ENCODE measurements around the gene CCND1.

CCND1 gene

DNA sequence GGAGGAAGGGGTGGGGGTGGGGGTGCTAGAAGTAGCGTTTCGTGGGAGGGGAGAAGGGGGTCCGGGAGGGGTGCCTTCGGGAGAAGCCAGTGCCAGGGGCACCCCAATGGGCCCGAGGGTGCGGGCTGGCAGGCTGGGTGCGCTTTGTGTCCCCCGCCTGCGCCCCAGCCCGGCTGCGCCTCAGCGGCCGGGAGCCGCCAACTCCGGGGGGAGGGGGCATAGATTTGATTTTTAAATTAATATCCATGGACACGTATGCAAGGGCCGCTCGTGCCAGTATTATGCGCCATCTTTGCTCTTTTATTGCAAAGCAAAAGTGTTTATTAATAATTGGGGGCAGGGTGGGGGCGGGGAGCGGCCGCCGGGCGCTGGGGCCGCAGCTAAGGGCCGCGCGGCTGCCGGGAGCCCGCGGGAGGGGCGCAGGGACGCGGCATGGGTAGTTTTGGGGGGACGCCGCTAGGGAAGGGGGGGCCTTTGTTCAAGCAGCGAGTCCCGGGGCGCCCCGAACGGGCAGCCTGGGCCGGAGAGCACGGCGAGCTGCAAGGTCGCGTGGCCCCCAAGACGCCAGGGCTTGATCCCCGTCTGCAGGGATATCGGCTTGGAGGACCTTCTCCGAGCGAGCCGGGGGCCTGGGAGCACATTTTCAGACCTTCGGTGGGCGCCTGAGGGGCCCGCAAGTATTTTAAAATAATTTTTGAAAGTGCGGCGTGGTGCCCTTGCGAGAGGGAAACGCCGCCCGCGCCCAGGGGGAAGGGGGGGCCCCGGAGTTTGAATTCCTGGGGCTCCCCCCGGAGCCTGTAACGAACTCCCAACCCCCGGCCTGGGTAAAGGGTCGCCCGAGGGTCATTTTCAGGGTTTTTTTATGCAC is 959 bp downstream of the CCND1 start:
- TF ChIP-seq ZNF274 (IDR thresholded peaks at IDR 0.05; ENCODE audit: low read depth, low read length), result no peak
- H3K4me3 ChIP-seq (ENCODE audit: low read length), result peak overlapping the region; percentile 54

DNA sequence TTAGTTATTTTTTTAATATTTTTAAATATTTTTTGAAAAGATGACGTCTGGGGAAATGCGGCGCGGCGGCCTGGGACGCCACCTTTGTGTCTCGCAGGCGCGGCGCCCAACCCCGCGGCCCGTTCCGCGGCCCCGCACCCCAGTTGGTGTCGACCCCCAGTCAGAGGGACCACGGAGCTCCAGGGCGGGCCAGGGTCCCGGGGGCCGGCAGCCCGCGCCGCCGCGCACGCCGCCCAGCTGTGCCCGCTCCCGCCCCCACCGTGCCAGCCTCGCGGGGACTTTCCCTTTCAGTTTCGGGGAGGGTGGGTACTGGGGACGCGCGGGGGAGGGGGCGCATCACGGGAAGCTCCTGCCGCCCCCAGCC is 1.6 kb downstream of the CCND1 start:
- no peak for TF ChIP-seq ZNF274 (IDR thresholded peaks at IDR 0.05; ENCODE audit: low read depth, low read length)
- H3K4me3 ChIP-seq (ENCODE audit: low read length), result peak overlapping the region; percentile 54

DNA sequence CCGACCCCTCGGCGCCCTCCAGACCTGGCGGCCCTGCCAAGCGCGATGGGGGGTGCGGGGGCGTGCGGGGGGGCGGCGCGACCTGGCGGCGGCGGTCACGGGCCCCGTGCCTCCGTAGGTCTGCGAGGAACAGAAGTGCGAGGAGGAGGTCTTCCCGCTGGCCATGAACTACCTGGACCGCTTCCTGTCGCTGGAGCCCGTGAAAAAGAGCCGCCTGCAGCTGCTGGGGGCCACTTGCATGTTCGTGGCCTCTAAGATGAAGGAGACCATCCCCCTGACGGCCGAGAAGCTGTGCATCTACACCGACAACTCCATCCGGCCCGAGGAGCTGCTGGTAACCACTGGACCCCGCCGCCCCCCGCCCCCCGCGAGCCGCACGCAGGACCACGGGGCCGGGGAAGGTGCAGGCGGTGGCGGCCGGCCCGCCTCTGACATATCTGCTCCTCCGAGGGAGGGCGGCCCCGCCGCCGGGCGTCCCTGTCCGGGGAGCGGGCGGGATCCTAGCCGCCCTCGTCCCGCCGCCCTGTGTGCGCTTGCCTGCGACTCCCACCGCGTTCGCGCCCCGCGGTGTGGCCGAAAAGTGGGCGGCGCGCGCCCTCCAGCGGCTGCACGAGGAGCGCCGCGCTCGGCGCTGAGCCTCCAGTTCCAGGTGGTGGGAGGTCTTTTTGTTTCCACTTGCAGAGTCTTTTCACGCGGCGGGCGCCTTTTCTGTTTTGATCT is 2.1 kb downstream of the CCND1 start:
- TF ChIP-seq ZNF274 (IDR thresholded peaks at IDR 0.05; ENCODE audit: low read depth, low read length), result no peak
- peak overlapping the region; percentile 54; the same call in 1 of the 2 replicates for H3K4me3 ChIP-seq (ENCODE audit: low read length)

DNA sequence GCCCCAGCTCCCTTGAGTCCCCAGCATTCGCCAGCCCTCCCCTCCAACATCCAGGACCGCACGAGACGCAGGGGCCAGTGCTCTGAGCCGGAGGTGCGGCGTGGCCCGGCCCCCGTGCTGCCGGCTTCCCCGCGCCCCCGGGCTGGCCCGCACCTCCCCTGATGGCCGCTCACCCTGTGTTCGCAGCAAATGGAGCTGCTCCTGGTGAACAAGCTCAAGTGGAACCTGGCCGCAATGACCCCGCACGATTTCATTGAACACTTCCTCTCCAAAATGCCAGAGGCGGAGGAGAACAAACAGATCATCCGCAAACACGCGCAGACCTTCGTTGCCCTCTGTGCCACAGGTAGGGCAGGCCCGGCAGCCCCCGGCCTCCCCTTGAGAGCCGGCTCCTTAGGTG is 2.7 kb downstream of the CCND1 start:
- TF ChIP-seq ZNF274 (IDR thresholded peaks at IDR 0.05; ENCODE audit: low read depth, low read length), result no peak
- no peak overlapping the region for H3K4me3 ChIP-seq (ENCODE audit: low read length)

DNA sequence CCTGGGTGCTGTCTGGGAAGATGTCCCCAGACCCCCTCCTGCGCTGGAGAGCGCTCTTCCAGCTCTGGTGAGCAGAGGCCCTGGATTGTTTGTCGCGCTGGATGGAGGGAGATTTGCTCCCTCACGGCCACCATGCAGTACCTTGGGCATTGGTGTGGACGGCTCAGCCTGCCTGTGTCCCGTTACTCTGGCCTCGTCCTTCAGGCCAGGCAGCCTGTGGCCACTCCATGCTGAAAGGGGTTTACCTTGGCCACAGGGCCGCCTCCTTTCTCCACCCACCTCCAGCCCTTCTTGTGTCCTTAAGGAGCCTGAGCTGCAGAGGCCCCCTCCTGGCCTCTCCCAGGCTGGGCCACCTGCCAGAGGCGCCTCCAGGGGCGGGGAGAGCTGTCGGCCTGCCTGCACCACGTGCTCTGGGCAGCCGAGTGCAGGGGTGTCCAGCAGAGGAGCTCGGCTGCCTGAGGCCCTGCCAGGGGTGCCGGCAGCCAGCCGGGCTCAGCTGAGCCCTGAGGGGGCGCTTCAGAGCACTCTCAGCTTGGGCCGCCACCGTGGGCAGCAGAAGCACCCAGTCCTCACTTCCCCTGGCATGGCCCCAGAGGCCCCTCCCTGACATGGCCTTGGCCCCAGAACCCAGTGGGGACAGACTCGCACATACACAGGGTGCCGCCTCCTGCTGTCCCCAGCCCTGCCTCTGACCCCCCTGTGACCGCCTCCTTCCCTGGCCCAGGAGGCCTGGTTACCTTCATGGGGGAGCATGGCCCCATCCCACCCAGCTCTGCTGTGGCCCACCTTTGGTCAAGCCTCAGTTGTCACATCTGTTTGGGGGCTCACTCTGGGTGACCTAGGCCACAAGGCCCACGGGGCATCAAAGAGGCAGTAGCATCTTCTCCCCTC is 3.4 kb downstream of the CCND1 start:
- TF ChIP-seq ZNF274 (IDR thresholded peaks at IDR 0.05; ENCODE audit: low read depth, low read length), result no peak
- no peak overlapping the region for H3K4me3 ChIP-seq (ENCODE audit: low read length)

DNA sequence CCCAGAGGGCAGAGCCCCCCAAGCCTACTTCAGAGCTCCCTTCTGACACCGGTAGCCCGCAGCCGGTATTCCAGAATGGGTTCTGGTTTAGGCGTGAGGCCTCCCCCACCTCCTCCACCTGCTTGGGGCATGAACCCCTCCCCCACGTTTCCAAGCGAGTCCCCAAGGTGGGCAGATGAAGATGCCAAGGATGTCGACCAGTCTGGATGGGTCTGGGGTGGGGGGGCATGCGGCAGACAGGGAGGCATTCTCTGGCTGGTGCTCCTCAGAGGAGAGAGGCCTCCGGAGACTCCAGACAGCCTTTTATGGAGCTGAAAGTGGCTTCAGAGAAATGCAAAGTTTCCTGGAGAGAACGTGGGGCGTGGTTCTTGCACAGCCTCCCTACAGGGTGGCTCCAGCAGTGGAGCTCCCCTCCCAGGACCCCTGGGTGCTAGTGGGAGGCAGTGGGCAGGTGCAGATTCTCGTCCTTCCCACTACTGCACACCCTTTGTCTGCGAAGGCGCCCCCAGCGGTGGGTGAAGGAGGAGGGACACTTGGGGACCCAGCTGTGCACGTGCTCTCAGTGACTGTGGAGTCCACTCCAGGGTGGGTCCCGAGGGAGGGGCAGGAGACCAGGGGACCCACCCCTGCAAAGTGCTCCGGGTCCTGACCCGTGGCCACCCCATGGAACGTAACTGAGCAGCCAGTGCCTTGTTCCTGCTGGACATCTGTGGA is 4.2 kb downstream of the CCND1 start:
- no peak overlapping the region for H3K4me3 ChIP-seq (ENCODE audit: low read length)
- no peak for TF ChIP-seq ZNF274 (IDR thresholded peaks at IDR 0.05; ENCODE audit: low read depth, low read length)

DNA sequence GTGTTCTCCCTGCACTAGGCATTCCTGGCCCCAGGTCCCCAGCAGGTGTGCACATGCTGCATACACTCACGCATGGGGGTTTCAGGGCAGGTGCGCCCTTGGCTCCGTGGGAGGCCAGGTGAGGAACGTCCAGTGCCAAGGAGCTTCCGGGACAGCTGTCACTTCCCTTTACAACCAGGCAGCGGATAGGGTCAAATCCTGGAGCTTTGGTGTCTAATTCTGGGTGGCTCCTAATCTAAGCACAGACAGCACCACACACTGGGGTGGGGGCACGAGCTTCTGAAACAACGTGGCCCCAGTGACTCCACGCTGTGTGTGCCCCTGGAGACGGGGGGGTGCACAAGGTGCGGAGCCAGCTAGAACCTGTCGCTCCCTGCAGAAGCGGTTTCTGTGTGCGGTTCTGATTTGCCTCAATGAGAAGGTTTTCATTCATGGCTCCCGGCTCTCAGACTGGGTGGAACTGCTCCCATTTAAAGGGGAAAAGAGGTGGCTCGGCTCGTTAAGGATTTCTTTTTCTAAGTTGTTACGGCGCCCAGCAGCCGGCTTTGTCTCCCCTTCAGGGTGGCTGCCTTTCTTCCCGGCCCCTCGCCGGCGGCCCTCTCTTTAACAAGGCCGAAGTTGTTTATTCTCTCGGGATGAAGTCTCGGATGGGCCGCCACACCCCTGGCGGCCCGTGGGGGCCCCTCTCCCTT is 5.0 kb downstream of the CCND1 start:
- H3K4me3 ChIP-seq (ENCODE audit: low read length), result no peak overlapping the region
- TF ChIP-seq ZNF274 (IDR thresholded peaks at IDR 0.05; ENCODE audit: low read depth, low read length), result no peak

DNA sequence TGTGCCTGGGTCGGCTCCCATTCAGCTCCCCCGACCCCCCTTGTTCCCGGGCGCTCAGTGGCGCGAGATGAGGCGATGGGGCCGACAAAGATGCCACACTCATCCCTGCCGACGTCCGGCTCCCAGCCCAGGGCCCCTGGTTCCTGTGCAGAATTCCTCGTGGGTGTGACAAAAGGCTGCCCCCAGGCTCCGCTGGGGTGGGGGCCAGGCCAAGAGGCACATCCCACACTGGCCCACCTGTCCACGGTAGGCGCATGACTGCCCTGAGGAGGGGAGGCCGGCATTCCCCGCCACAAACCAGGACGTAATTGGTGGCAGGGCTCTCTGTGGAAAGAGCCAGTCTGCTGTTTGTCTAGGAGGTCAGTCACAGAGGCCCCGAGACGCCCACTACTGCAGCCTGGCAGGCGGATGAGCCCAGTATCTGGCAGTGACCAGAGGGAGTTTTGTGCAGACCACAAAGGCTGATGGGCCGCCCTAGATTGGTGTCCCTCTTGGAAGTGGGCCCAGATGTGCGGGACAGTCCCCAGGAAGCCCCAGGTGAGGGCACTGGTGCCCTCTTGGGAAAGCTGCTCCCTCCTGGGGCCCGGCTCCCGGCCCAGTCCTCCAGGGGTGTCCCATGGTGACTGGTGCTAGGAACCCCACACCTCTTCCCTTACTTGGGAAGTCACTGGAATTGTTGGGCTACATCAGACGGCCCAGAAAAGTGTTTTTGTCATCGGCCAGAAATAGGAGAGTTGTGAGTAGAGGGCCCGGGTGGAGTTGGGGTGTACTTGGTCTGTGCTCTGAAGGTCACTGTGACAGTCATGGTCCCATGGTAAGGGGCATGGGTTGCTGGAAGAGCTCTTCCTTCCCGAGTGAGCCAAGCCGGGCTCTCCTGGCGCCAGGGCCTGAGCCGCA is 5.8 kb downstream of the CCND1 start:
- no peak for TF ChIP-seq ZNF274 (IDR thresholded peaks at IDR 0.05; ENCODE audit: low read depth, low read length)
- no peak overlapping the region for H3K4me3 ChIP-seq (ENCODE audit: low read length)

DNA sequence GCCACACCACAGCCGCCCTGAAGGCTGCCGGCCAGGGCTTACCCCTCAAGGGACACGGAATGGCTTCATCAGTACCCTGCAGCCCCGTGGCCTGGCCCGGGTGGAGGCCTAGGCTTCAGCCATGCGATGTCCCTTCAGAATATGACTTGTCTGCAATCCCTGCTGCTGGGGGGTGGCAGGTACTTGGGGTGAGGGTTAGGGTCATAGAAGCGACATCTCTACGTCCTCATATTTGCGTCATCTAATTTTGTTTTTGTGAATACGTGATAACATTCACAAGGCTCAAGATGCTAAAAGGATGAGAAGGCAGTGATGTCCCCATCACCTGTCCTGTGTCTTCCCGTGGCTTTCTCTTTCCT is 6.4 kb downstream of the CCND1 start:
- no peak for TF ChIP-seq ZNF274 (IDR thresholded peaks at IDR 0.05; ENCODE audit: low read depth, low read length)
- H3K4me3 ChIP-seq (ENCODE audit: low read length), result no peak overlapping the region

DNA sequence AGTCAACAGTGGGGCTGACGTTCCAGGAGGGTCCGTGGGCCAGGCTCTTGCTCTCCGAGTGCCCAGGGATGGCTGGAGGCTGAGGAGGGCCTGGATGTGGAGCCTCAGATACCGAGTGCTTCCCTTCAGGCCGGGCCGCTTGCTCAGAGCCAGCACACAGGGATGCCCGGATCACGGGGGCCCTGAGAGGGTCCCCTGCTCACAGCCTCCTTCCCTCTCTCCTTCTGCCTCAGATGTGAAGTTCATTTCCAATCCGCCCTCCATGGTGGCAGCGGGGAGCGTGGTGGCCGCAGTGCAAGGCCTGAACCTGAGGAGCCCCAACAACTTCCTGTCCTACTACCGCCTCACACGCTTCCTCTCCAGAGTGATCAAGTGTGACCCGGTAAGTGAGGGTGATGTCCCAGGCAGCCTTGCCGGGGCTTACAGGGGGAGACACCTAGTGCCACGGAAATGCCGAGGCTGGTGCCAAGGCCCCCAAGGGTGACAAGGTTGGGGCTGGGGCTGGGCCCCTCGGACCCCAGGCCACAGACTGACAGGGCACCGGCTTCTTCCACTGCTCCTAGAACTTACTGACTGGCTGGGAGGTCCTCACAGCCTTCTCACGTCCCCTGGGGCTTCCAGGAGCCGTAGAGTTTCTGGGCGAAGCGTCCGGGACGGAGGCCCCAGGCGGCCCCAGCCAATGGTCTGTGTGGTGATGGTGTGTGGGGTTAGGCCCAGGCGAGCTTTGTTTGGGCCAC is 7.0 kb downstream of the CCND1 start:
- no peak for TF ChIP-seq ZNF274 (IDR thresholded peaks at IDR 0.05; ENCODE audit: low read depth, low read length)
- no peak overlapping the region for H3K4me3 ChIP-seq (ENCODE audit: low read length)

DNA sequence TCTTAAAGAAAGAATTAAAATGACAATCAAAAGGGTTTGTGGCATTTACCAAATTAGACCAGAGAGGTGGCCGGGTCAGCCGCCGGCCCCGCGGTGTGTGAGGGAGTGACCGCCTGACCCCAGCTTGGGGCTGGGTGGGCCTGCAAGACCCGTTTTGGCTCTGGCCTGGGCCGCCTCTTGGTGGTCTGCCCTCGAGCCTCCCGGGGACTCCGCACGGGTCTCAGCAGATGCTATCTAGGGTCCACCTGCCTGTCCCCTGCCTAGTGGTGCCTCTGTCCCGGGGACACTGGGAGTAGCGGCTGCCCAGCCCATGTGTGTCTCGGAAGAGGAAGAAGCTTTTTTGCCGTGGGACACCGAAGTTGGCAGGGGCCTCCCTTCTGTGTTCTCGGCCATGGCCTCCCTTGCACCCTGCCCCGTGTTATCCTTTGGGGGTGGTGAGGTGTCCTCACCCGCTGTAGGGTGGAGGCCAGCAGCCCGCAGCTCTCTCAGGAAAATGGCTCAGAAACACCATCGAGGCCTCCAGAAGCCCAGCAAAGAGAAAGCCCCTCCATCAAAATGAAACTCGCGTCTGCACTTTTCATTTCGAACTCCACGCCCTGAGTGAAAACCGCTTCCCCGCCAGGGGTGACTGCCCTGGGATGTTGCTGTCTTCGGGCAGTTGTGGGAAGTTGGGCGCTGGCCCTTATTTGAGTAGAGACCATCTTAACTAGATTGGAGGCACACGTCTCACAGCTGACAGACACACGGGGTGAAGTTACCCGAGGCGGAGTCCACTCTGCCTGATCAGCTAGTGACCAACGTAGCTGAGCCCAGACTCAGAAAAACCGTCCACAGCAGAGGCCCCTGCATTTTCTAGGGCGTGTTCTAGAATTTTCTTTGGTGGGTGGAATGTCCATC is 8.0 kb downstream of the CCND1 start:
- no peak for TF ChIP-seq ZNF274 (IDR thresholded peaks at IDR 0.05; ENCODE audit: low read depth, low read length)

More for the DNA sequence above, 8.0 kb downstream of the CCND1 start:
- no peak overlapping the region for H3K4me3 ChIP-seq (ENCODE audit: low read length)

All from GM08714 (cell line).